Adrenal gland (tissue), 5 donors: ENCODE results near the gene IL3RA.

Experiments used
- POLR2A ChIP-seq, 2 donors: fragments of 450-650 bp; IDR thresholded peaks; one replicate each; pipeline ENCODE4 v1.6.1; 2017; ENCODE audit warnings: antibody characterized with exemption in 2 of 2, mild to moderate bottlenecking in 2 of 2, moderate library complexity in 1 of 2
- TF ChIP-seq, protein P1 (sequence below), 6 experiments: fragments of 450-650 bp in 4 of 6; fragments of 200-600 bp in 2 of 6; sonication (generic) in 1 of 6; IDR thresholded peaks; 1 replicate in 5 of 6; 2 replicates in 1 of 6; pipeline versions ENCODE4 v1.5.1 to v1.8.0; 2016 to 2021; ENCODE audit warnings: antibody characterized with exemption in 6 of 6, mild to moderate bottlenecking in 2 of 6, moderate library complexity in 1 of 6
- donor health status: DM: no; HTN: no; CAD: no.

DNA sequence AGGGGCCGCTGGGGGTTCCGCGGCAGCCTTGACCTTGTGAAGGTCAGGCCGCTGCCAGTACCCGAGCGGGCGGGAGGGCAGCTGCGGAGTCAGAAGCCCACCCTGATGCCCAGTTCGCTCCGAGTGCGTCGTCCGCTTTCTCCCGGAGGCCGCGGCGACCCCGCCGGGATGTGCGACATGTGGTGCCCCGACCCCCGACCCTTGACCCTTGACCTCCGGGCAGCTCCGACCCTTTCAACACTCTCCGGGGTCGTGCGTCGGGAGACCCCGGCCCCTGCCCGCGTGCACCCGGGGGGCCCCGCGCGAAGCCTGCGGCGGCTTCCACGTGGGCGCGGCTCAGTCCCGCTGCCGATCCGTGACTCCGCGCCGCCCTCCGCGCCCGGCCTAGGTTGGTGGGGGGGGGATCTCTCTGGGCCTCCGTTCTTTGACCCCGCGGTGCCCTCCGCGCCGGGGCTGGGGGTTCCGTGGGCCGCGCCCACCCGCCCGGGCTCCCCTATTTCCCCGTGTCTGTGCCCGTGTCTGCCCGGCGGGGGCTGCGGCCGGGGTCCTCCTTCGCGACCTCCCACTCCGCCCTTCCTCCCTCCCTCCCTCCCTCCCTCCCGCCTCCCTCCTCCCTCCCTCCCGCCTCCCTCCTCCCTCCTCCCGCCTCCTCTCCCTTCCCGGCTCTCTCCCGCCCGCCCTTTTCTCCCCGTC, 55.9 kb downstream of the IL3RA start:
- TF ChIP-seq POLR2A (IDR thresholded peaks at IDR 0.05), result peak in 1 of 2 donors; percentile 36
- TF ChIP-seq, protein P1, sequence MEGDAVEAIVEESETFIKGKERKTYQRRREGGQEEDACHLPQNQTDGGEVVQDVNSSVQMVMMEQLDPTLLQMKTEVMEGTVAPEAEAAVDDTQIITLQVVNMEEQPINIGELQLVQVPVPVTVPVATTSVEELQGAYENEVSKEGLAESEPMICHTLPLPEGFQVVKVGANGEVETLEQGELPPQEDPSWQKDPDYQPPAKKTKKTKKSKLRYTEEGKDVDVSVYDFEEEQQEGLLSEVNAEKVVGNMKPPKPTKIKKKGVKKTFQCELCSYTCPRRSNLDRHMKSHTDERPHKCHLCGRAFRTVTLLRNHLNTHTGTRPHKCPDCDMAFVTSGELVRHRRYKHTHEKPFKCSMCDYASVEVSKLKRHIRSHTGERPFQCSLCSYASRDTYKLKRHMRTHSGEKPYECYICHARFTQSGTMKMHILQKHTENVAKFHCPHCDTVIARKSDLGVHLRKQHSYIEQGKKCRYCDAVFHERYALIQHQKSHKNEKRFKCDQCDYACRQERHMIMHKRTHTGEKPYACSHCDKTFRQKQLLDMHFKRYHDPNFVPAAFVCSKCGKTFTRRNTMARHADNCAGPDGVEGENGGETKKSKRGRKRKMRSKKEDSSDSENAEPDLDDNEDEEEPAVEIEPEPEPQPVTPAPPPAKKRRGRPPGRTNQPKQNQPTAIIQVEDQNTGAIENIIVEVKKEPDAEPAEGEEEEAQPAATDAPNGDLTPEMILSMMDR (IDR thresholded peaks at IDR 0.05), result no peak
